ENCODE measurements around the gene EFCAB6. TPM values are rescaled to one million over a fixed set of nuclear protein-coding genes. Genes with fewer than 3 reads are reported as not detected.

The EFCAB6 gene
- total and polyA plus RNA-seq, 5 donors from 2014 or later = 0.18 to 0.77 (median 0.30) TPM; not detected in 2

GRCh38 chr22:43582394-43582793 is 229.7 kb downstream of the EFCAB6 start:
- H3K27me3 ChIP-seq (ENCODE audit: control insufficient read depth, insufficient read depth, low read length) = peaks cover 2% of the 10 kb centered on the region
- no peak overlapping the region for H3K27ac Mint-ChIP-seq
- H3K4me3 Mint-ChIP-seq = no peak overlapping the region
- peaks cover 13% of the 10 kb centered on the region for H3K27me3 Mint-ChIP-seq
- ATAC-seq (ENCODE audit: low read depth in 2 of 2) = no peak
- H3K4me1 ChIP-seq (ENCODE audit: control insufficient read depth, insufficient read depth, low read length, poor library complexity, severe bottlenecking) = no peaks in the 10 kb centered on the region
- peaks cover 0 to 21% (median 5%) of the 10 kb centered on the region in 7 donors for H3K9me3 Mint-ChIP-seq
- H3K36me3 ChIP-seq (ENCODE audit: control insufficient read depth, insufficient read depth, low read length) = no peaks in the 10 kb centered on the region
- no peaks in the 10 kb centered on the region for H3K4me1 Mint-ChIP-seq
- DNase-seq = no peak
- peaks cover 5 to 11% of the 10 kb centered on the region in 2 experiments for H3K9me3 ChIP-seq (ENCODE audit: control insufficient read depth in 2 of 2, low read length in 2 of 2)
- no peak overlapping the region for H3K27ac ChIP-seq (ENCODE audit: insufficient read depth, low read length, poor library complexity, severe bottlenecking)
- H3K4me3 ChIP-seq (ENCODE audit: low read depth, low read length) = no peak overlapping the region
- peaks cover 4% of the 10 kb centered on the region for H3K36me3 Mint-ChIP-seq

- ATAC-seq (ENCODE audit: low read depth in 2 of 2) = no peak
- H3K27ac Mint-ChIP-seq = no peak overlapping the region
These were observed 231.8 kb downstream of the EFCAB6 start for GRCh38 chr22:43580271-43580750.

GRCh38 chr22:43574738-43575137 is 237.4 kb downstream of the EFCAB6 start:
- no peaks in the 10 kb centered on the region for H3K36me3 Mint-ChIP-seq
- ATAC-seq (ENCODE audit: low read depth in 2 of 2) = no peak
- no peaks in the 10 kb centered on the region for H3K4me1 ChIP-seq (ENCODE audit: control insufficient read depth, insufficient read depth, low read length, poor library complexity, severe bottlenecking)
- peaks cover 11% of the 10 kb centered on the region for H3K27me3 Mint-ChIP-seq
- no peak overlapping the region for H3K27ac Mint-ChIP-seq
- no peak overlapping the region for H3K4me3 ChIP-seq (ENCODE audit: low read depth, low read length)
- peaks cover 3% of the 10 kb centered on the region for H3K27me3 ChIP-seq (ENCODE audit: control insufficient read depth, insufficient read depth, low read length)
- H3K27ac ChIP-seq (ENCODE audit: insufficient read depth, low read length, poor library complexity, severe bottlenecking) = no peak overlapping the region
- H3K36me3 ChIP-seq (ENCODE audit: control insufficient read depth, insufficient read depth, low read length) = no peaks in the 10 kb centered on the region
- H3K9me3 Mint-ChIP-seq = peaks cover 0 to 2% (median 0%) of the 10 kb centered on the region in 7 donors
- no peaks in the 10 kb centered on the region for H3K9me3 ChIP-seq (ENCODE audit: control insufficient read depth in 2 of 2, low read length in 2 of 2)
- H3K4me3 Mint-ChIP-seq = no peak overlapping the region
- no peaks in the 10 kb centered on the region for H3K4me1 Mint-ChIP-seq
- no peak for DNase-seq

More at GRCh38 chr22:43580271-43580750, 231.8 kb downstream of the EFCAB6 start:
- Histone ChIP-seq H3K4me3 (ENCODE audit: low read depth, low read length) (no peak overlapping the region), H3K4me1 (ENCODE audit: control insufficient read depth, insufficient read depth, low read length, poor library complexity, severe bottlenecking) (no peaks in the 10 kb centered on the region), H3K9me3 (ENCODE audit: control insufficient read depth in 2 of 2, low read length in 2 of 2) (peaks cover 5 to 11% of the 10 kb centered on the region in 2 experiments), H3K27me3 (ENCODE audit: control insufficient read depth, insufficient read depth, low read length) (peaks cover 3% of the 10 kb centered on the region), H3K36me3 (ENCODE audit: control insufficient read depth, insufficient read depth, low read length) (no peaks in the 10 kb centered on the region), H3K27ac (ENCODE audit: insufficient read depth, low read length, poor library complexity, severe bottlenecking) (no peak overlapping the region)
- H3K4me1 Mint-ChIP-seq = no peaks in the 10 kb centered on the region
- H3K4me3 Mint-ChIP-seq = no peak overlapping the region
- peaks cover 0 to 21% (median 5%) of the 10 kb centered on the region in 7 donors for H3K9me3 Mint-ChIP-seq
- H3K36me3 Mint-ChIP-seq = peaks cover 3% of the 10 kb centered on the region
- DNase-seq = no peak
- peaks cover 17% of the 10 kb centered on the region for H3K27me3 Mint-ChIP-seq

- peaks cover 11% of the 10 kb centered on the region for H3K27me3 Mint-ChIP-seq
- ATAC-seq (ENCODE audit: low read depth in 2 of 2) (no peak), DNase-seq (no peak)
- no peaks in the 10 kb centered on the region for H3K36me3 ChIP-seq (ENCODE audit: control insufficient read depth, insufficient read depth, low read length)
- no peaks in the 10 kb centered on the region for H3K36me3 Mint-ChIP-seq
- no peak overlapping the region for H3K27ac ChIP-seq (ENCODE audit: insufficient read depth, low read length, poor library complexity, severe bottlenecking)
- H3K4me1 Mint-ChIP-seq = no peaks in the 10 kb centered on the region
- peaks cover 0 to 2% (median 0%) of the 10 kb centered on the region in 7 donors for H3K9me3 Mint-ChIP-seq
- H3K27me3 ChIP-seq (ENCODE audit: control insufficient read depth, insufficient read depth, low read length) = peaks cover 3% of the 10 kb centered on the region
- H3K9me3 ChIP-seq (ENCODE audit: control insufficient read depth in 2 of 2, low read length in 2 of 2) = no peaks in the 10 kb centered on the region
- H3K4me3 ChIP-seq (ENCODE audit: low read depth, low read length) = no peak overlapping the region
- no peak overlapping the region for H3K27ac Mint-ChIP-seq
- H3K4me1 ChIP-seq (ENCODE audit: control insufficient read depth, insufficient read depth, low read length, poor library complexity, severe bottlenecking) = no peaks in the 10 kb centered on the region
- H3K4me3 Mint-ChIP-seq = no peak overlapping the region
These were observed 239.4 kb downstream of the EFCAB6 start for GRCh38 chr22:43572710-43573109.

- H3K27ac ChIP-seq (ENCODE audit: insufficient read depth, low read length, poor library complexity, severe bottlenecking) = no peak overlapping the region
- Mint-ChIP-seq H3K27ac (no peak overlapping the region), H3K4me3 (no peak overlapping the region), H3K36me3 (no peaks in the 10 kb centered on the region), H3K4me1 (no peaks in the 10 kb centered on the region), H3K9me3 (peaks cover 0 to 2% (median 0%) of the 10 kb centered on the region in 7 donors), H3K27me3 (peaks cover 4% of the 10 kb centered on the region)
- no peaks in the 10 kb centered on the region for H3K9me3 ChIP-seq (ENCODE audit: control insufficient read depth in 2 of 2, low read length in 2 of 2)
- H3K4me3 ChIP-seq (ENCODE audit: low read depth, low read length) = no peak overlapping the region
- H3K36me3 ChIP-seq (ENCODE audit: control insufficient read depth, insufficient read depth, low read length) = no peaks in the 10 kb centered on the region
- no peak for DNase-seq
- no peak for ATAC-seq (ENCODE audit: low read depth in 2 of 2)
- no peaks in the 10 kb centered on the region for H3K4me1 ChIP-seq (ENCODE audit: control insufficient read depth, insufficient read depth, low read length, poor library complexity, severe bottlenecking)
- H3K27me3 ChIP-seq (ENCODE audit: control insufficient read depth, insufficient read depth, low read length) = no peaks in the 10 kb centered on the region
These were observed 240.9 kb downstream of the EFCAB6 start for GRCh38 chr22:43571181-43571580.

GRCh38 chr22:43570531-43571165 is 241.5 kb downstream of the EFCAB6 start:
- Mint-ChIP-seq H3K4me3 (no peak overlapping the region), H3K9me3 (peaks cover 0 to 2% (median 0%) of the 10 kb centered on the region in 7 donors), H3K36me3 (no peaks in the 10 kb centered on the region), H3K27me3 (peaks cover 4% of the 10 kb centered on the region), H3K27ac (no peak overlapping the region), H3K4me1 (no peaks in the 10 kb centered on the region)
- Histone ChIP-seq H3K27ac (ENCODE audit: insufficient read depth, low read length, poor library complexity, severe bottlenecking) (no peak overlapping the region), H3K4me1 (ENCODE audit: control insufficient read depth, insufficient read depth, low read length, poor library complexity, severe bottlenecking) (no peaks in the 10 kb centered on the region), H3K36me3 (ENCODE audit: control insufficient read depth, insufficient read depth, low read length) (no peaks in the 10 kb centered on the region), H3K27me3 (ENCODE audit: control insufficient read depth, insufficient read depth, low read length) (no peaks in the 10 kb centered on the region), H3K4me3 (ENCODE audit: low read depth, low read length) (no peak overlapping the region), H3K9me3 (ENCODE audit: control insufficient read depth in 2 of 2, low read length in 2 of 2) (no peaks in the 10 kb centered on the region)
- ATAC-seq (ENCODE audit: low read depth in 2 of 2) = no peak
- no peak for DNase-seq

GRCh38 chr22:43569111-43569510 is 243.0 kb downstream of the EFCAB6 start:
- H3K27ac ChIP-seq (ENCODE audit: insufficient read depth, low read length, poor library complexity, severe bottlenecking) = no peak overlapping the region
- peaks cover 0 to 2% (median 0%) of the 10 kb centered on the region in 7 donors for H3K9me3 Mint-ChIP-seq
- no peak overlapping the region for H3K4me3 ChIP-seq (ENCODE audit: low read depth, low read length)
- no peak for DNase-seq
- H3K9me3 ChIP-seq (ENCODE audit: control insufficient read depth in 2 of 2, low read length in 2 of 2) = no peaks in the 10 kb centered on the region
- no peak overlapping the region for H3K4me3 Mint-ChIP-seq
- no peaks in the 10 kb centered on the region for H3K27me3 ChIP-seq (ENCODE audit: control insufficient read depth, insufficient read depth, low read length)
- no peak for ATAC-seq (ENCODE audit: low read depth in 2 of 2)
- no peak overlapping the region for H3K27ac Mint-ChIP-seq
- H3K36me3 ChIP-seq (ENCODE audit: control insufficient read depth, insufficient read depth, low read length) = no peaks in the 10 kb centered on the region
- no peaks in the 10 kb centered on the region for H3K4me1 ChIP-seq (ENCODE audit: control insufficient read depth, insufficient read depth, low read length, poor library complexity, severe bottlenecking)
- peaks cover 4% of the 10 kb centered on the region for H3K27me3 Mint-ChIP-seq
- no peaks in the 10 kb centered on the region for H3K36me3 Mint-ChIP-seq
- H3K4me1 Mint-ChIP-seq = no peaks in the 10 kb centered on the region

Data from CD4-positive, CD25-positive, alpha-beta regulatory T cell (primary cell).